Natural killer cell treated with Interleukin-12 subunit alpha and Interleukin-12 subunit beta and Interleukin-15 and Interleukin-18, amount 100 ng/mL, for 72 hours (primary cell): Measurements from ENCODE around the gene EXOC5. TPM values are rescaled to one million over a fixed set of nuclear protein-coding genes. Genes with fewer than 3 reads are reported as not detected.
A peak's percentile ranks its signal among the peaks of the same experiment; 100 is the strongest.

ENCODE experiments used
- ATAC-seq, 2 donors: fragments of 150-1000 bp; cut with Tn5 transposase in 1 of 2; sonication (Bioruptor Pico), chemical (Tn5 transposase) in 1 of 2; 2 replicates each; pipeline ENCODE4 v1.10.0; 2021
- DNase-seq: peaks from one replicate; pipeline ENCODE4 v3.0.0; 2022; ENCODE audit warnings: low spot score
- H3K27ac Mint-ChIP-seq, 2 donors: 1 replicate in 1 of 2; 2 replicates in 1 of 2; pipeline ENCODE4 v1.8.0; 2022; ENCODE audit warnings: mixed read lengths in 2 of 2, mild to moderate bottlenecking in 1 of 2, moderate library complexity in 1 of 2
- H3K27me3 Mint-ChIP-seq, 2 donors: 1 replicate in 1 of 2; 2 replicates in 1 of 2; pipeline ENCODE4 v1.8.0; 2022; ENCODE audit warnings: mixed read lengths in 2 of 2
- H3K36me3 Mint-ChIP-seq: one replicate; pipeline ENCODE4 v1.8.0; 2022; ENCODE audit warnings: mixed read lengths
- H3K4me1 Mint-ChIP-seq, 2 donors: 1 replicate in 1 of 2; 2 replicates in 1 of 2; pipeline ENCODE4 v1.8.0; 2022; ENCODE audit warnings: low read depth in 2 of 2, mixed read lengths in 2 of 2, mild to moderate bottlenecking in 1 of 2
- H3K4me3 Mint-ChIP-seq: one replicate; pipeline ENCODE4 v1.8.0; 2022; ENCODE audit warnings: mixed read lengths
- H3K9me3 Mint-ChIP-seq: 2 replicates; pipeline ENCODE4 v1.8.0; 2022; ENCODE audit warnings: mixed read lengths
- total RNA-seq, 2 donors: library from RNA; stranded (reverse); gene quantifications; one replicate each; pipeline ENCODE4 v1.2.3, GENCODE V29; 2022

Gene EXOC5
- total RNA-seq = 10 to 100 TPM; 67.6 to 77.4 TPM

- DNase-seq (peak; percentile 94), ATAC-seq (peak; percentile 92 to 95)
- peaks cover 20% of the 10 kb centered on the region for H3K36me3 Mint-ChIP-seq
- peaks cover 39 to 40% of the 10 kb centered on the region in 2 donors for H3K4me1 Mint-ChIP-seq
- peak within 1 kb of the TSS; percentile 99 for H3K27ac Mint-ChIP-seq
- H3K27me3 Mint-ChIP-seq = no peaks in the 10 kb centered on the region
- H3K9me3 Mint-ChIP-seq = no peaks in the 10 kb centered on the region
- H3K4me3 Mint-ChIP-seq = peak within 1 kb of the TSS; percentile 100
These were observed at the start of gene EXOC5, which contains the start of gene AP5M1 for GRCh38 chr14:57268161-57269069. EXOC5 (minus strand) TSS chr14:57268905; CDS start chr14:57268648, 257 bp downstream. AP5M1 (plus strand) TSS chr14:57268971; CDS start chr14:57269315, 344 bp downstream.

- Mint-ChIP-seq H3K4me1 (peaks cover 0 to 4% of the 10 kb centered on the region in 2 donors), H3K4me3 (no peak overlapping the region), H3K27ac (no peak overlapping the region), H3K36me3 (peaks cover 5% of the 10 kb centered on the region), H3K9me3 (no peaks in the 10 kb centered on the region), H3K27me3 (peaks cover 5 to 17% of the 10 kb centered on the region in 2 donors)
- ATAC-seq (peak; percentile 59 to 65), DNase-seq (peak; percentile 77)
These were observed 48.6 kb upstream of the EXOC5 start for GRCh38 chr14:57317248-57317833.

GRCh38 chr14:57314396-57315089 is 45.8 kb upstream of the EXOC5 start:
- Mint-ChIP-seq H3K27me3 (peaks cover 5 to 17% of the 10 kb centered on the region in 2 donors), H3K4me3 (no peak overlapping the region), H3K4me1 (peaks cover 0 to 4% of the 10 kb centered on the region in 2 donors), H3K9me3 (no peaks in the 10 kb centered on the region), H3K27ac (peak overlapping the region; percentile 18 to 86), H3K36me3 (peaks cover 5% of the 10 kb centered on the region)
- ATAC-seq (no peak), DNase-seq (no peak)

GRCh38 chr14:57302883-57303282 is 34.2 kb upstream of the EXOC5 start:
- Mint-ChIP-seq H3K27me3 (peaks cover 14 to 20% of the 10 kb centered on the region in 2 donors), H3K36me3 (no peaks in the 10 kb centered on the region), H3K9me3 (no peaks in the 10 kb centered on the region), H3K4me1 (no peaks in the 10 kb centered on the region), H3K27ac (no peak overlapping the region), H3K4me3 (no peak overlapping the region)
- DNase-seq (no peak), ATAC-seq (no peak)

- Mint-ChIP-seq H3K4me1 (no peaks in the 10 kb centered on the region), H3K36me3 (no peaks in the 10 kb centered on the region), H3K27ac (no peak overlapping the region), H3K27me3 (peaks cover 4% of the 10 kb centered on the region in 2 donors), H3K9me3 (no peaks in the 10 kb centered on the region), H3K4me3 (no peak overlapping the region)
- ATAC-seq (no peak), DNase-seq (no peak)
These were observed 30.8 kb upstream of the EXOC5 start for GRCh38 chr14:57299511-57299910.

GRCh38 chr14:57297852-57298251 is 29.1 kb upstream of the EXOC5 start:
- ATAC-seq = no peak
- no peaks in the 10 kb centered on the region for H3K4me1 Mint-ChIP-seq
- no peak overlapping the region for H3K27ac Mint-ChIP-seq
- H3K9me3 Mint-ChIP-seq = no peaks in the 10 kb centered on the region
- H3K36me3 Mint-ChIP-seq = no peaks in the 10 kb centered on the region
- H3K27me3 Mint-ChIP-seq = no peaks in the 10 kb centered on the region
- no peak for DNase-seq
- H3K4me3 Mint-ChIP-seq = no peak overlapping the region

GRCh38 chr14:57295239-57295638 is 26.5 kb upstream of the EXOC5 start:
- H3K4me3 Mint-ChIP-seq = no peak overlapping the region
- no peaks in the 10 kb centered on the region for H3K36me3 Mint-ChIP-seq
- DNase-seq (no peak), ATAC-seq (no peak)
- no peaks in the 10 kb centered on the region for H3K9me3 Mint-ChIP-seq
- no peaks in the 10 kb centered on the region for H3K4me1 Mint-ChIP-seq
- no peaks in the 10 kb centered on the region for H3K27me3 Mint-ChIP-seq
- H3K27ac Mint-ChIP-seq = no peak overlapping the region

GRCh38 chr14:57293866-57294837 is 25.4 kb upstream of the EXOC5 start:
- no peak overlapping the region for H3K4me3 Mint-ChIP-seq

GRCh38 chr14:57291692-57292647 is 23.3 kb upstream of the EXOC5 start:
- Mint-ChIP-seq H3K9me3 (no peaks in the 10 kb centered on the region), H3K4me1 (no peaks in the 10 kb centered on the region), H3K27ac (no peak overlapping the region), H3K27me3 (no peaks in the 10 kb centered on the region), H3K36me3 (no peaks in the 10 kb centered on the region), H3K4me3 (no peak overlapping the region)
- no peak for DNase-seq
- no peak for ATAC-seq

More at GRCh38 chr14:57293866-57294837, 25.4 kb upstream of the EXOC5 start:
- Mint-ChIP-seq H3K27me3 (no peaks in the 10 kb centered on the region), H3K27ac (no peak overlapping the region), H3K9me3 (no peaks in the 10 kb centered on the region), H3K4me1 (no peaks in the 10 kb centered on the region), H3K36me3 (no peaks in the 10 kb centered on the region)
- ATAC-seq = no peak
- DNase-seq = no peak

GRCh38 chr14:57290751-57291150 is 22.0 kb upstream of the EXOC5 start:
- Mint-ChIP-seq H3K27ac (no peak overlapping the region), H3K36me3 (no peaks in the 10 kb centered on the region), H3K9me3 (no peaks in the 10 kb centered on the region), H3K27me3 (no peaks in the 10 kb centered on the region), H3K4me1 (no peaks in the 10 kb centered on the region), H3K4me3 (no peak overlapping the region)
- DNase-seq (no peak), ATAC-seq (no peak)

- H3K27ac Mint-ChIP-seq = no peak overlapping the region
- no peak overlapping the region for H3K4me3 Mint-ChIP-seq
- H3K27me3 Mint-ChIP-seq = no peaks in the 10 kb centered on the region
These were observed 19.0 kb upstream of the EXOC5 start for GRCh38 chr14:57287745-57288144.

GRCh38 chr14:57277062-57277461 is 8.4 kb upstream of the EXOC5 start:
- Mint-ChIP-seq H3K36me3 (peaks cover 8% of the 10 kb centered on the region), H3K9me3 (no peaks in the 10 kb centered on the region), H3K4me1 (peaks cover 5 to 16% of the 10 kb centered on the region in 2 donors), H3K27me3 (no peaks in the 10 kb centered on the region), H3K27ac (no peak overlapping the region), H3K4me3 (no peak overlapping the region)
- ATAC-seq = no peak
- no peak for DNase-seq

More at GRCh38 chr14:57287745-57288144, 19.0 kb upstream of the EXOC5 start:
- Mint-ChIP-seq H3K4me1 (no peaks in the 10 kb centered on the region), H3K9me3 (no peaks in the 10 kb centered on the region), H3K36me3 (peaks cover 10% of the 10 kb centered on the region)
- no peak for ATAC-seq
- DNase-seq = no peak
